GM12872 (cell line): ENCODE measurements around the gene CCSER1.

Experiments
- CTCF ChIP-seq: IDR thresholded peaks from 3 replicates; pipeline ENCODE4 v1.5.1; 2011; ENCODE audit warnings: low read depth, mild to moderate bottlenecking, low read length, moderate library complexity; ENCODE audit not compliant: insufficient read depth

CCSER1 gene

GRCh38 chr4:91127831-91128230 lies 1000.6 kb downstream of the CCSER1 start:
- TF ChIP-seq CTCF = no peak

DNA sequence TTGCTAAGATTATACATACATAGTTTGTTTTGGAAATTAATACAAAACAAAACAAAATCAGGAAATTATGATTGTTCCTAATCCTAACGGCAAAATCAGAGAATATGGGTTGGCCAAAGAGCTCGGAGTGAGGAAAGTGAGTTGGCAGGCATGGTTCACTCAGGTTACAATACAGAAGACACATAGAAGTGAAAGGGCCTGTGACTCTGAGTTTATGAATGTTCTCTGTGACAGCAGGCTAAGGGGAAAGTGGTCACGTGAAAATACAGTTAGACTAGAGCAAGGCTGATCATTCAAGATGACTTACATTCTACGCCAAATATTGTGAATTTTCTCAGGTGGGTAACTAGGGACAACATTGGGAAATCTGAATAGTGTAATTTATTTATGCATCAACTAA lies 1001.3 kb downstream of the CCSER1 start:
- no peak for TF ChIP-seq CTCF

DNA sequence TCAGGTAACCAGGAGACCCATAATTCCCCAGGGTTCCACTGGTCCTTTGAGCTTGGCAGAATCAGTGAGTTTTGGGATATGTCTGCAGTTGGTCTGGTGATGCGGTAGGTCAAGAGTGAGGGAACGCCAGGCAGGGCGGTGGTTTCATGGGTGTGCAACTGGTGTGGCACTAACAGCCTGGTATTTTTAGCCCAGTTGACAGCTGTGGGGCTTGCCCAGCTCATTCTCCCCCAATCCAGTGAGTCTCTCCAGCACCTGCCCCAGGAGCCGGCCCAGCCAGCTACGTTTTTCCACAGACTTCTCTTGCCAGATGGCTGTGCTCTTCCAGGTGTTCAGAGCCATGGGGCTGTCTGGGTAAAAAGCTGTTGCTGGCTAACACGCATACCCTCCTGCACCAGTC lies 1019.9 kb downstream of the CCSER1 start:
- TF ChIP-seq CTCF = no peak

GRCh38 chr4:91170768-91171167 lies 1043.6 kb downstream of the CCSER1 start:
- TF ChIP-seq CTCF = no peak

DNA sequence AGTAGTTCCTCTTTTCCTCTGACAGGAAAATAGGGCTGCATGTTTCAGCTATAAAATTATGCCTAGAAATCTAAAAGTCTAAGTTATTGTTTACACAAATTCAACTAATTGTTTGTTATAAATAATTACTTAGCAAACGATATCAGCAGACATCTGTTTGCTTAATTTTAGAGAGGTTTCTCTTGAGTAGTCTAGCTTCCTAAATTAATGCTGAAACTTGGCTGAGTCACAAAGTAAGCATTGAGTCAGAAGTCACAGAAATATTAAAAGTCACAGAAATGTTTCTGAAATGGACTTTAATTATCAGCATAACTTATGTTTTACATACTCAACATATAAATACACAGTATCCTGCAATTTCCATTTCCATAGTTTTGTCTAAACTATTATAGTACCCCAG lies 1044.0 kb downstream of the CCSER1 start:
- no peak for TF ChIP-seq CTCF

DNA sequence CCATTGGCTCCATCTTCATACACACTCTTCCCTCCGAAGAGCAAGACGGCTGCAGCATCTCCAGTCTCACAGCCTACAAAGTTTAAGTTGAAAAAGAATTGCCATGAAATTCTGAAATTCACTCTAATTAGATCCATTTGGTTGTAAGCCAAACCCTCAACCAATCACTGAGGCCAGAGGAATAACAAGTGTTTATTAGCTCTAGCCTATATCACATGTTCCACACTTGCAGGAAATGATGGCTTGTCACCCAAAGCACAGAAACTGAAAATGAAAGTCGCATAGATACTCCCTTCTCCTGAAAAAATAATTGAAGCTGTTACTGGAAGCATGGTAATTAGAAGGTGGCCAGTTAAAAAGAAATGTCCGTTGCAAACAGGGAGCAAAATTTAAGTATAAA lies 1071.8 kb downstream of the CCSER1 start:
- no peak for TF ChIP-seq CTCF

GRCh38 chr4:91207535-91207934 lies 1080.3 kb downstream of the CCSER1 start:
- no peak for TF ChIP-seq CTCF

DNA sequence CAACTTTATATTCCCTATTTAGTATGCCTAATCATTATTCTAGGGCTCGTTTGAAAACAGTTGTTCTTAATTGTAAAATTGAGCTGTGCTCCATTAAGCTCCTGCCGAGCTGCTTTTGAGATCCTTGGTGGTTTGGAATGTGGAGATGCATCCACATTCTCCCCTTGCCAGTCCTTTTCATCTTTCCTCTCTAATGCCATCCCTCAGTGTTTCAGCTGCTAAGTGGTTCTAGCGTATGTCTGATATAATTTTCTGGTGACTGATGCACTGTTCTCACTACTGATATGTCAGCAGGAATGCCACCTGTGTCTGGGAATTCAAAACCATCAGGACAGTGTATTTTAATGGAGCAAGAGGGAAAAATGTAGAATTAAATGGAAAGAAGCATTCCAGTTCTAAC lies 1085.0 kb downstream of the CCSER1 start:
- no peak for TF ChIP-seq CTCF
